Germinal center (tissue), 1 donor: Measurements from ENCODE around the gene CACNA1I.

Experiments used
- DNase-seq: peaks from one replicate; pipeline ENCODE4 v3.0.0; 2012; ENCODE audit warnings: mixed read lengths, low spot score

Gene CACNA1I

GRCh38 chr22:39568278-39568981, 2.1 kb upstream of the CACNA1I start:
- DNase-seq = no peak

GRCh38 chr22:39569066-39569465, 1.5 kb upstream of the CACNA1I start:
- DNase-seq = no peak

- no peak for DNase-seq
Observed at GRCh38 chr22:39570226-39570625, 327 bp upstream of the CACNA1I start.

DNA sequence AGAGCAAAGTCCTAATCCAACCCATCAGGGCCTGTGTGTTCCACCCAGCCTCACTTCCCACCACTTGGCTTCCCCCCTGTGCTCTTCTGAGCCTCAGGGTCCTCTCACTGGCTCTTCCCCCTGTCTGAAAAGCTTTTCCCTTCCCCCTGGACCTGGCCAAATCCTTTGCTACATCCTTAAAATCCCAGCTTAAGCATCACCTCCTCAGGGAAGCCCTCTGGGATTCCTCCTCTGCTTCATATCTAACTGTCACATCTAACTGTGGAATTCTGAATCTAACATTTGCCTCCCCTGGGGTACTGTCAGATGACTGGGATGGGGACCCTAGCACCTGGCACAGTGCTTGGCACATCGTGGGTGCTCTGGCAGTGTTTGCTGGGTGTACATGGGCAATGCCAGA, 985 bp downstream of the CACNA1I start:
- DNase-seq = no peak

GRCh38 chr22:39574779-39575551, 4.4 kb downstream of the CACNA1I start:
- DNase-seq = no peak

DNA sequence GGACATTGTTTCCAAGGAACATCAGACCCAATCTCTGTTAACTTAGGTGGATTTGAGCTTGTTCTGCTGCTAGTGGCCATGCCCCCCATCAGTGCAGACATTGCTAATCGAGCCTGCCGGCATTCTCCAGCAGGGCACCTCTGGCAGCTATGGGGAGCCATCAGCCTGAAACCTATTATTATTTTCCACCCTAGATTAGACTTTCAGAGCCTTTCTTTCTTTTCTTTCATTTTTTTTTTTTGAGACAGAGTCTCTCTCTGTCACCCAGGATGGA, 4.9 kb downstream of the CACNA1I start:
- DNase-seq = no peak

GRCh38 chr22:39576027-39576426, 5.5 kb downstream of the CACNA1I start:
- DNase-seq = no peak

- no peak for DNase-seq
Observed at GRCh38 chr22:39577366-39577765, 6.8 kb downstream of the CACNA1I start.

DNA sequence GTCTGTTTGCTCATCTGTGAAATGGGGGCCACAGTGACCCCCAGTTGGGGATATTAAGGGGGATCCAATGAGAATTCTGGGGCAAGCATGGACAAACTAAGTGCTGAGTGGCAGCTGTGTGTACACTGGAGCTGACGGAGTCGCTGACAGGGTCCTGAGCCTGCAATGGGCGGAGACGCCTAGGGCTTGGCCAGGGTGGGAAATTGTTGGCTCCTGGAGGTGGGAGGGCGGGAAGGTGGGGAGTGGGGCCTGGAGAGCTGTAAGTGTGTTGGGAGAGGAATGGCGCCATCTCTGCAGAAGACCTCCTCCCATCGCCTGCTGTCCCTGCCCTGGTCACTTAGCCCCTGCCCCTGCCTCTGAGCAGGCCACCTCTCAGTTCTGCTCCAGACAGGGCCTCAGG, 7.3 kb downstream of the CACNA1I start:
- no peak for DNase-seq

DNA sequence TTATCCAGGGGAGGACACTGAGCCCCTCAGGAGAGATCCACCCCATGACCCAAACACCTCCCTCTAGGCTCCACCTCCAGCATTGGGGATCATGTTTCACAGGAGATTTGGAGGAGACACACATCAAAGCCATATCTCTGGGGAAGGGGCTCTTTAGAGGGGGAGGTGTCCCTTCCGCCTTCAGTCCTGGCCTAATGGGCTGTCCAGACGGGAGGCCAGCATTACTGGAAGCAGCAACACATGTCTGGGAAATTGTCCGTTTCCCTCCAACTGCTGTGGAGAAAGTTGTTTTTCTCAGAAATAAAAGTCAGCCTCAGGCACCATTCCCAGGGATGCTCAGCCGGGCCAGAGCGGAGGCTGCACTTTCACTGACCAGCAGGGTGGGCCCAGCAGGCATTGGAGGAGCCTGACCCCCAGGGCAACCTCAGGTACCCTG, 9.5 kb downstream of the CACNA1I start:
- no peak for DNase-seq

- DNase-seq = no peak
Observed at GRCh38 chr22:39580795-39581194, 10.2 kb downstream of the CACNA1I start.

- no peak for DNase-seq
Observed at GRCh38 chr22:39581303-39581702, 10.8 kb downstream of the CACNA1I start.

DNA sequence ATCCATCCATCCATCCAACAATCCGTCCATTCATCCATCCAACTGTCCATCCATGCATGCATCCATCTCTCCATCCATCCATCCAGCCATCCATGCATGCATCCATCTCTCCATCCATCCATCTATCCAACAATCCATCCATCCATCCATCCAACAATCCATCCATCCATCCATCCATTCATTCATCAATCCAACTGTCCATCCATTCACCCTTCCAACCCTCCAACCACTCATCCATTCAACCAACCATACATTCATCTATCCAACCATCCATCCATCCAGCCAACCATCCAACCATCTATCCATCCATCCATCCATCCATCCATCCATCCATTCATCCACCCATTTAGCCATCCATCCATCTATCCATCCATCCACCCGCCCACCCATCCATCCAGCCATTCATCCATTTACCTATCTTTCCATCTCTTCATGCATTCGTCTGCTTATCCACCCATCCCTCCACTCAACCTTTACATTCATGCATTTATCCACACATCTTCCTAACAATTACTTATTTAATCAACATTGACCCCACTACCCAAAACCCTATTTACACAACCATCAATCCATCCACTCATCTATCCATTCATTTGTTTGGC, 12.6 kb downstream of the CACNA1I start:
- DNase-seq = no peak

DNA sequence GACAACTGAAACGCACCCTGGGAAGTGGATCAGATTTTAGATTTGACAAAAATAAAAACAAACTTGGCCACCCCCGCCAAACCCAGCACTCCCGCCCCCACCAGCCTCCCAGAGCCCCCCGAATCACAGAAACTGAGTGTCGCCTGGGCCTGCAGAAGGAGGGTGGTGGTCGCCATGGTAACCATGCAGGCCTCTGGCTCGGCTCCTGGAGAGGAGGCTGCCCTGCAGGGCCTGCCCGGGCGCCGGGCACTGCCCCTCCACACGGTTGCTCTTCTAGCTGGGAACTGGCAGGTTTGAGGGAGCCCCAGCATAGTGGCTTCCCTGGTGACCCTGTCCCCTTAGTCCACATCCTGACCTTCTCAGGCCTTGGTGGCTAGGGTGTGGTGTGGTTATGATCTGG, 19.3 kb downstream of the CACNA1I start:
- DNase-seq = no peak

DNA sequence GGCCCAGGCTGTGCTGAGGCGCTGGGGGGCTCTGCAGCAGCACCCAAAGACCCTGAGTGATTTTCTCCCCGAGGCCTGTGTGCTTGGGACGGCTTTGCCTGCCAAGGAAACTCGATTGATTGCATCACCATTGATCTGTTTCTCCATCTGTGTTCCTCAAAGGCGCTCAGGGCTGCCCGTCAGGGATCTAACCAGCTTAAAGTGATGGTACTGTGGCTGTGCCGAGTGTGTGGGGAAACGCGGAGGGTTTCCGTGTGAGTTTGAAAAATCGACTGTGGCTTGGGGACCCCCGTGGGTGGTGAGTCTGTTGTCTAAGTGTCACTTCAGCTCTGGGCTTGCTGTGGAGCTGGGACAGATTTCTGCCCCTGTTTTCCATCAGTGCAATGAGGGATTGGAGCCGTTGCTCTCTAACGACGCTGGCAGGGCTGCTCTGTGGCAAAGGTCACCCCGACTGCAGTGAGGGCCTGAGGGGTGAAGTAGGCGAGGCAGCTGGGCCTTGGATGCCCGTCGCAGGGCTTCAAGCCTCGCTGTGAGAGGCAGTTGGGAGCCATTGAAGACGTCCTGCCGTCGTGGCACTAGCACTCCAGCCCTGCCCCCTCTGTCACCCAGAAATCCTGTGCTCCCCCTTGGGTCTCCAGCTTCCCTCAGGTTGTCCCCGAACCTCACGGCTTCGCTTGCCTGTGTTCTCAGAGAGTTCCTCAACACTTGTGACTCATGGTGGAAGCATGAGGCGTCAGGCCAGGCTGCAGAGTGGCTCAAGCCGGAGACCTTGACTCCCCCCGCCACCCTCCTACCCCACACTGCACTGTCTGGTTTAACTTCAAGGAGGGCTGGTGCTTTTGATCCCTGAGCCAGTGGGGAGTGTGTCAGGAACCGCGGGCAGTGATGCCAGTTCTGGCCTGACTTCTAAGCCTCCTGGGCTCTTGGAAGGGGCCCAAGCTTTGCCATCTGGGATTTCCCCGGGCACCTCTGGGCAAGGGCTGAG, 21.8 kb downstream of the CACNA1I start:
- DNase-seq = no peak

DNA sequence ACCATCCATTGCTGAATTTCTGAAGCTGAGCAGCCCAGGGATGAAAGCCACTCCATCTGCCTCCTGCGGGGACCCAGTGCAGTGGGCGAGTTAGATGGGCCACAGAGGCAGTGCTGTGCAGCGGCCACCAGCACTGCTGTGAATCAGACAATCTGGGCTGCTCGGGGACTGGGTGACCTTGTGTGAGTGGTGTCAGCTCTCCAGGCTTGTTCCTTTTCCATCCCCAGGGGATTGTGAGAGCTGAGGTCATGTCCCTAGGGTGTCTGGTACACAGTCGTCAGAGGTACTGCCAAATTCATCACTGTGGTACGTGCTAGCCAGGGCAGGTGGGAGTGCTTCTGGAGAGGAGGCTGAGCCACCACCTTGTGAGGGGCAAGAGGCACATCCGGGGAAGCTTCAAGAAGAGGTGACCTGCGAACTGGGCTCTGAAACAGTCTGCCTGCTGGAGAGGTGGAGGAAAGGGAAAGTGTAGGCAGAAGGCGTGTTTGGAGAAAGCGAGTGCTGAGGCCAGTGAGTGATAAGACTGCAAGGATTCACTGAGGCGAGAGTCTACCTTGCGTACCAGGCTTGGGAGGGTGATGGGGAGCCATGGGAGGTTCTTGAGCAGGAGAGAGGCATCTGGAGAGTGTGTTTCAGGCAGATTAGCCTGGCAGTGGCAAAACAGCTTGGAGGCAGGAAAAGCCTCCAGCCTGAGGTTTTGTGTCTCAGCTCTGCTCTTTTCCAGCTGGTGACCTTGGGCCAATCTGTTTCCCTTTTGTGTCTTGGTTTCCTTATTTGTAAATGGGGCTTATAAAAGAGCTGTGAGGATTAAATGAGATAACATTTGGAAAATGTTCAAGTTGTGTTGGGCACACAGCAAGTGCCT, 22.7 kb downstream of the CACNA1I start:
- no peak for DNase-seq

GRCh38 chr22:39593931-39594285, 23.4 kb downstream of the CACNA1I start:
- no peak for DNase-seq

DNA sequence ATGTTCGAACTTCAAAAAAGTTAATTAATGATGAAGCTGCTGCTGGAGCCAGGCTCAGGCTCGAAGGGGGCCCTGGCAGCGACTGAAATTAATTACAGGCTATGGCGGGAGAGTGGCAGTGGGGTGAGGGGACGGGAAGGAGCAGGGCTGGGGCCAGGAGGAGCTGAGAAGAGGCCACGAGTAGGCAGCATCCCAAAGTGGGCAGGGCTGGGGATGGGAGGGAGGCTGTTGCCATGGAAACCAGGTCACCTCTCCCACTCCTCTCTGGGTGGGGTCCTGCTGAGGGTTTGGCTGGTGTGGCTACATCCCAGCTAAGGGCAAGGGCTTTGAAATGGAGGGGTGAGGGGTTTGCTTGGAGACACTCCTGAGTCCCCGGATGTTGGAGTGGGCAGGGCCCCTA, 23.9 kb downstream of the CACNA1I start:
- DNase-seq = no peak

DNA sequence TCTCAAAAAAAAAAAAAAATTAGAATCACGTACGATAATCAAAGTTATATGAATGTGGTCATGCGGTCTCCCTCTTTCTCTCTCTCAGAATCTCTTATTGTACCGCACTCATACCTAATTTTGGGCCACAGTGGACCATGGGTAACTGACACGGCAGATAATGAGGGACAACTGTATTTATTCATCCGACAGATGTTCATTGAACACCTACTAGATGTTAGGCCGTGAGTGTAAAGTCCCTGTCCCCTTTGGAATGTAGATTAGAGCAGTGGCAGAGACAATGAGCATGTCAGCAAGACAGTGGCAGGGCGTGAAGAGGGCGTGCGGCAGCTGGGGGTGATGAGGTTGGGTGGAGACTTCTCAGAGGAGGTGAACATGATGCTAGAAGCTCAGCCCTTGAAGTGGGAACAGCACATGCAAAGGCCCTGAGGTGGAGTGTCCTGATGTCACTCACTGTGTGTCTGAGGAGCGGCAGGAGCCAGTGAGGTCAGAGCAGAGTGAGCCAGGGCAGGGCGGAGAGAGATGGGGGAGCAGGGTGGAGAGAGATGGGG, 25.1 kb downstream of the CACNA1I start:
- DNase-seq = no peak

DNA sequence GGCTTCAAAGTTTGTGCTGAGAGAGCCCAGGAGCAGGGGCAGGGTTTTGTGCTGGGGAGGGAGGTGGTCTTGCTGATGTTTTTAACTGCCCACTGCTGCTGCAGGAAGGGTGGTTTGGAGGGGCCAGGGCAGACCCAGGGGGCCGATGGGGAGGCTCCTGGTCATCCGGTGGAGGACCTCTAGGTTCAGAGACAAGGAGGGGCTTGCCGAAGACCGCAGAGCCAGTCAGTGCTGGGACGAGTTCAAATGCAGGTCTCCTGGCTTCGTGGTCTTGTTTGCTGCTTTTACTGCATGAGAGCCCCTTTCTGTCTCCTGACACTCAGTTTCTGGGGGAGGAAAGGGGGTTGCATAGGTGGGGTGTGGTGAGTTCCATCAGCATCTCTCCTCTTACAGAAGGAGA, 26.0 kb downstream of the CACNA1I start:
- no peak for DNase-seq

DNA sequence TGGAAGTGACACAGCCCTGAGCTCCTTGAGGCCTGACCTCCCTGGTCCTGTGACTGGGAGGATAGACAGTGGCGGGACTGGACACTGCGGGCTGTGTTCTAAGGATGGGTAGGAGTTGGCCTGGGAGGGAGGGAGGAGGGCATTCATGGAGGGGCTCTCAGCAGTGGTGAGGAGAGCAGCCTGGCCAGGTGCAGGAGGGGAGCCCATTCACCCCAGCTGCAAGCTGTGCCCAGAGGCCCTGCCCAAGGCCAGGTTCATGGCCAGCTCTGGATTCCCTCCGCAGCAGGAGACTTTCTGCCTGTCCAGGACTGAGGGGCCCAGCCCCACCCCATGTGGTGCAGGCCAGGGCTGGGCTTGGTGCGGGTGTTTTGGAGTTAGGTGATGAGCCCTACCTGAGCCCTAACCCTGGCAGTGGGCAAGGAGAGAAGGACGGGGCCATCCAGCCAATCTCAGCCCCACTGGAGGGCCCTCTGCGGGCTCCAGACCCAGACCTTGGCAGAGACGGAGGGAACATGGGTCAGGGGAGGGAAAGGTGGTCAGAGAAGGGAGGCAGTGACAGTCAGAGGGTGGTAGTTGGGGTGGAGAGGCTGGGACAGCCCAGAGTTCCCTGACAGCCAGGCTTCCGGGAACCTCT, 26.8 kb downstream of the CACNA1I start:
- DNase-seq = no peak
